Stimulated activated CD8-positive, alpha-beta memory T cell treated with anti-CD3 and anti-CD28 coated beads, Interleukin-12 subunit alpha, Interleukin-12 subunit beta, amount 100 ng/mL, for 1 hour (primary cell): ENCODE results near the gene MT1M.
A peak's percentile ranks its signal among the peaks of the same experiment; 100 is the strongest.
"Not testable (repeated sequence)": the region's sequence is repeated elsewhere in the genome, so short reads cannot be mapped to it uniquely, and the experiment has no call there.

Experiments
- DNase-seq: peaks from one replicate; pipeline ENCODE4 v3.0.0-alpha.2; 2020; ENCODE audit warnings: low read depth

The MT1M gene

DNA sequence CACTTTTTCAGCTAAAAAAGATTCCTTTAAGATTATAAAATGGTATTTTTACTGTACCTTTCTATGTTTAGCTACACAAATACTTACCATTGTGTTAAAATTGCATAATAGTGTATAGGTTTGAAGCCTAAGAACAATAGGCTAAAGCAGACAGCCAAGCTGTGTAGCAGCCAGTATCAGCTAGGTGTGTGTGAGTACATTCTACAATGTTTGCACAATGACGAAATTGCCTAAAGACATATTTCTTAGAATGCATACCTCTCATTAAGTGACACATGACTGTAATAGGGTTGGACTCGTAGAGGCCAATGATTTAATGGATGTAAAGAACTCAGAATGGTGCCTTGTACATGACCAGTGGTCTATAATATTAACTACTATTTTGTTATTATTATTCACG lies 17.4 kb downstream of the MT1M start:
- DNase-seq = no peak

GRCh38 chr16:56651586-56651985 lies 19.1 kb downstream of the MT1M start, which contains the start of gene MT1B:
Gene MT1B (plus strand): TSS chr16:56651886. CDS start chr16:56651954, 68 bp downstream.
- no peak for DNase-seq

- DNase-seq = no peak
These were observed 20.1 kb downstream of the MT1M start for GRCh38 chr16:56652600-56652999.

DNA sequence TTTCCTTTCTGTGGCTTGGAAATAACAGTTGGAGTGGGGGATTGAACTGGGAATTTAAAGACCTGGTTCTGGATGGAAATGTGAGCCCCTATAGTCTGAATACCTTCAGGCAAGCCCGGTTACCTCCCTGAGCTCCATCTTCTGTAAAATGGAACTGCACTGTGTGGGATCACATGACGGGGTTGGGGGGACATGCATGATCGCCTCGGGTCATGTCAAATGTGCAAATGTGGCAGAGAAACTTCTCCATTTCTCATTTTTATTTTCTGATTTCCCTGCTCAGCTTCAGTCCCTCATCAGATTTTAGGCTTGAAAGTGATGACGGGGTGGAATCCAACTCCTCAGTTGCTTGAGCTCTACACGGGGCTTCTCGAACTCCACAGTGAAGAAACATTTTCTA lies 20.8 kb downstream of the MT1M start:
- DNase-seq = no peak

- DNase-seq = peak; percentile 51
These were observed 25.3 kb downstream of the MT1M start, which contains the start of gene MT1F for GRCh38 chr16:56657555-56658326. Gene MT1F (plus strand): TSS chr16:56657959. CDS start chr16:56658059, 100 bp downstream.

DNA sequence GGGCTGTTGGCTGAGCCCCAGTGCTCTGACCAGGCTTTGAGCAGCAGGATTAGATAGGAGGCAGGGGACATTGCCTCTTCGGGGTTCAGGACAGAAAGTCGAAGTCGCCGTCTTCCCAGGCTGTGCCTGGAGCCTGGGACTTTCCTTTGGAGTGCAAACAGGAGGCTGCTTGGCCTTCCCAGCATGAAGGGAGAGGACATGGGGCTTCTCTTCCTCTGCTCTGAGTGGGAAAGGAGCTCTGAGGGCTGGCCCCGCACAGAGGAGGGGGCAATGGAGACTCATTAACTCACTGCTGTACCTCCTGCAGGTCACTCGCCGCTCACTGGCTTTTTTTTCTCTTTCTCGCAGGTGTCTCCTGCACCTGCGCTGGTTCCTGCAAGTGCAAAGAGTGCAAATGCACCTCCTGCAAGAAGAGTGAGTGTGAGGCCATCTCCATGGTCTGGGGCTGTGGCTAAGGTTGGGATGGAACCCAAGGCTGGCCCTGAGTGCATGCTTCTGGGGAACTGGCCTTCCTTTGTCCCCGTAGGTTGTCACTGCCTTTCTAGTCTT lies 25.9 kb downstream of the MT1M start:
- no peak for DNase-seq

GRCh38 chr16:56662357-56663354 lies 30.2 kb downstream of the MT1M start:
- no peak for DNase-seq

GRCh38 chr16:56664506-56664905 lies 32.0 kb downstream of the MT1M start:
- no peak for DNase-seq

DNA sequence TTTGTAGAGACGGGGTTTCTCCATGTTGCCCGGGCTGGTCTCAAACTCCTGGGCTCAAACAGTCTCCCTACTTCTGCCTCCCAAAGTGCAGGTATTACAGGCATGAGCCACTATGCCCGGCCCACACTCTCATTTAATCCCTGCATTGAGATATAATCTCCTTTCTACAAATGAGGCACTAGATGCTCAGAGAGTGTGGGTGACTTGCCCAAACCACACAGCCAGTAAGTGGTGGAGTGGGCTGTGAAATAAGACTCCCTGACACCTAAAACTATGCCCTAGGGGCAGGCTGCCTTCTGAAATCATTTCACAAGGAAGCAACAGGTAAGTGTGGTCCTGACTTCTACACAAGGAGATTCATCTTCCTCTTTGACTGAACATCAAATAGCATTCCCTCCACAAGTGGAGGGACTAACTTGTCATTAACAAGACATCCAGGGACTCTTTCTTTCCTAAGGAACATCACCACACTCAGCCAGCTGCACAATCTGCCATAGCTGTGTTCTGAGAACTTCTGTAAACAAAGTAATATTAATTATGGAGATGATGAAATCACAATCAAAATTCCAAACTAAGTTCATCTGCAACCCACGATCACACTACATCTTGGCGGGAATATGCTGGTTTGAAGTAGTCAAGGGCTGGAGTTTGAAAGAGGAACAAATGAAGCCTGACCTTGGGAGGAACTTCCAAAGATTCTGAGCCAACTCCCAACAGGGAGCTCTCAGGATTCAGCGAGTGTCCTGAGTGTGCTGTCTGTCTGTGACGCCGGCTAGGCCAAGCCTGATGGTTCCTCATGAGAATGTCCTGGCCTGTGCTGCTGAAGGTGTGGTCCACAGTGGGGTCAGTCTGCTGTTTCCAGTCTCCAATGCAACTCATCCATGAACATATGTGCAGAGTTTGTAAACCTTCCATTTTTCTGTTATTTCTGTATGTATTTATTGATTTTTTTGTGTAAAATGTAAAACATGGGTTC lies 33.1 kb downstream of the MT1M start:
- not testable (repeated sequence) for DNase-seq

DNA sequence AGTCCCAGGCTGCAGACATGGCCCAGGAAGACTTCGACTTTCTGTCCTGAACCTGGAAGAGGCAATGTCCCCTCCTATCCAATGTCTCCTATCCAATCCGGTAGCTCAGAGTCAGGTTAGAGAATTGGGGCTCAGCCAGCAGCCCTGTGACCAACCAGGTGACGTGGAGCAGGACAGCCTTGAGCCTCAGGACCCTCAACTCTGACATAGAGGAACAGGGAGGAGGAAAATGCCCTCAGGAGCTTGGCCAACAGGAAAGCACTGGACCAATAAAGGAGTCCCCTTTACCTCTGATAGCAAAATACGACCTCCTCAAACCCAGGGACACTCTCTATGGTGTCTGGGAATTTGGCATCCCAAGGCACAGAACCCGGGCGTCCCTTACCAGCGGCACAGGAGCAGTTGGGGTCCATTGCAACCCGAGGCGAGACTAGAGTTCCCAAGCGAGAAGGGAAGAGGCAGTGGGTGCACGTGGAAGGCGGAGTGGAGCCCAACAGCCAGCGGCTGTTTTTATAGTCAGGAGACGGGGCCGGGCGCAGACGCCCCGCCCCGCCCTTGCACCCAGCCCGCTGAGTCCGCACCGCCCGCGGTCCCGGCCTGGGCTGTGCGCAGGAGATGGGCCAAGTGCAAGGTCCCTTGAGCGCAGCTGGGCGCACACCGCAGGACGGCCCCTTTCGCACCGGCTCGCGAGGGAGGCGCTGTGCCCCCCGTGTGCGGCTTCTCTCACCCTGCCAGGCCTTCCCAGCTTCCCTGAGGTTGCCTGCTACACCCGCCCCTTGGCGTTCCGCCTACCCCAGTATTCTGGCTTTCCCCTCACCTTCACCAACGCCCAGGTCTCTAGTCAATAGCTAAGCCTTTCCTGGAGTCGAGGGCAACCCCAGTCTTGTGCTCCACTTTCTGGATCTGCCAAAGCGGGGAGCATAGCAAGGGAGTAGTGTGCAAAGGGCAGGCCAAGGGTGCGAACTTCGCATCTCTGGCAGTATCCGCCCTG lies 35.4 kb downstream of the MT1M start, which contains the start of gene MT1G:
MT1G (minus strand) TSS at position 485 of the 991 bp plus-strand sequence; CDS start at position 413, 72 bp downstream.
- DNase-seq = no peak

GRCh38 chr16:56669005-56669839 lies 36.8 kb downstream of the MT1M start, which contains the start of gene MT1H:
Gene MT1H (plus strand): TSS chr16:56669814. CDS start chr16:56669885, 71 bp downstream.
- no peak for DNase-seq

DNA sequence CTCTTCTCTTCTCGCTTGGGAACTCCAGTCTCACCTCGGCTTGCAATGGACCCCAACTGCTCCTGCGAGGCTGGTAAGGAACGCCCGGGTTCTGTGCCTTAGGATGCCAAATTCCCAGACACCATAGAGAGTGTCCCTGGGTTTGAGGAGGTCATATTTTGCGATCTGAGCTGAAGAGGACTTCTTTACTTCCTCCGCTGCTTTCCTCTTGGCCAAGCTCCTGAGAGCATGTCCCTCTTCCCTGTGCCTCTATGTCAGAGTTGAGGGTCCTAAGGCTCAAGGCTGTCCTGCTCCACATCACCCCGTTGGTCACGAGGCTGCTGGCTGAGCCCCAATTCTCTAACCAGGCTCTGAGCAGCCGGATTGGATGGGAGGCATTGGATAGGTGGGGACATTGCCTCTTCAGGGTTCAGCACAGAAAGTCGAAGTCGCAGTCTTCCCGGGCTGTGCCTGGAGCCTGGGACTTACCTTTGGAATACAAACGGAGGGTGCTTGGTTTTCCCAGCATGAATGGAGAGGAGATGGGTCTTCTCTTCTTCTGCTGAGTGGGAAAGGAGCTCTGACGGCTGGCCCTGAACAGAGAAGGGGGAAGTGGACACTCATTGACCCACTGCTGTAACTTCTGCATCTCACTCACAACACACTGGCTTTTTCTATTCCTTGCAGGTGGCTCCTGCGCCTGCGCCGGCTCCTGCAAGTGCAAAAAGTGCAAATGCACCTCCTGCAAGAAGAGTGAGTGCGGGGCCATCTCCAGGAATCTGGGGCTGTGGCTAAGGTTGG lies 37.6 kb downstream of the MT1M start:
- DNase-seq = no peak

DNA sequence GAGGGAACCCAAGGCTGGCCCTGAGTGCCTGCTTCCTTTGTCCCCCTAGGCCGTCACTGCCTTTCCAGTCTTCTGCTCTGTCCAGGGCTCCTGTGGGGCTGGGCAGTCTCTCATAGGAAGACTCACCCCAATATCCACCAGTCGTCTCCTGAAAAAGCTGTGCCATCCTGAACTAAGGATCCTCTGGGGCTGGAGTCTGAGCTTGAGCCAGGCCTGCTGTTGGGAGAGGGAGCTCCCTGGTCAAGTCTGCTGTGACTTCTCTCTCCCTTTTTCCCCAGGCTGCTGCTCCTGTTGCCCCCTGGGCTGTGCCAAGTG lies 38.1 kb downstream of the MT1M start:
- no peak for DNase-seq

DNA sequence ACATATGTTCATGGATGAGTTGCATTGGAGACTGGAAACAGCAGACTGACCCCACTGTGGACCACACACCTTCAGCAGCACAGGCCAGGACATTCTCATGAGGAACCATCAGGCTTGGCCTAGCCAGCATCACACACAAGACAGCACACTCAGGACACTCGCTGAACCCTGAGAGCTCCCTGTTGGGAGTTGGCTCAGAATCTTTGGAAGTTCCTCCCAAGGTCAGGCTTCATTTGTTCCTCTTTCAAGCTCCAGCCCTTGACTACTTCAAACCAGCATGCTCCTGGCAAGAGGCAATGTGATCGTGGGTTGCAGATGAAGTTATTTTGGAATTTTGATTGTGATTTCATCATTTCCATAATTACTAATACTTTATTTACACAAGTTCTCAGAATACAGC lies 39.2 kb downstream of the MT1M start:
- not testable (repeated sequence) for DNase-seq

DNA sequence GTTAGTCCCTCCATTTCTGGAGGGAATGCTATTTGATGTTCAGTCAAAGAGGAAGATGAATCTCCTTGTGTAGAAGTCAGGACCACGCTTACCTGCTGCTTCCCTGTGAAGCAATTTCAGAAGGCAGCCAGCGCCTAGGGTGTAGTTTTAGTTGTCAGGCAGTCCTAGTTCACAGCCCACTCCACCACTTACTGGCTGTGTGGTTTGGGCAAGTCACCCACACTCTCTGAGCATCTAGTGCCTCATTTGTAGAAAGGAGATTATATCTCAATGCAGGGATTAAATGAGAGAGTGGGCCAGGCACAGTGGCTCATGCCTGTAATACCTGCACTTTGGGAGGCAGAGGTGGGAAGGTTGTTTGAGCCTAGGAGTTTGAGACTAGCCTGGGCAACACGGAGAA lies 39.7 kb downstream of the MT1M start:
- not testable (repeated sequence) for DNase-seq

DNA sequence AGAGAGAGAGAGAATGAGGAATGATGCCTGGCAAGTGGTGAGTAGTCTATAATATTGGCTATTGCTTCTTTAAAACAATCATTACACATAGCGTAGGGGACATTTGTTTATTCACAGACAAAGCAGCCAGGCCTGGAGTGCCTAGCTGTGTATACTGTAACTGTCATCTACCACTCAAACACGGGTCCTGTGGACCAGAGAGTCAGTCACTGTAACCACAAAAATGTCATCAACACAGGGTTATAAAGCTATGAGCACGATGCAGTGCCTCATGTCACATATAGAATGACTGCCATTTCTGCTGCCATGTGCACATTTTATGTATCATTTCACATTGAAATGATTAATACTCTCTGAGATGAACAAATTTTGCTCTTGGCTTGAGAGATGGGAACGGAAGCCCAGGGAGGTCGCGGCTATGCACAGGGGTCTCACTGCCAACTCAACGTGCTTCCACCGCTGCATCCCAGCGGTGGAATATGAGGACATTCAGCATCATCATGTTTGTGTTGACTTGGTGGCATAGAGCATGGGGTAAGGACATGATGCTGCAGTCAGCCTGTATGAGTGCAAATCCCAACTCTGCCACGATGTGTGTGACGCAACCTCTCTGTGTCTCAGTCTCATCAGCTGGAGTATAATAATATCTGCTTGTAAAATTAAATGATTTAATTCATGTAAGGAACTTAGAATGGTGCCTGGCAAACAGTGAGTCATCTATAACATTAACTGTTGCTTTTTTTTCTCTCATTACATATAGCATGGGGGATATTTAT lies 40.5 kb downstream of the MT1M start:
- no peak for DNase-seq

DNA sequence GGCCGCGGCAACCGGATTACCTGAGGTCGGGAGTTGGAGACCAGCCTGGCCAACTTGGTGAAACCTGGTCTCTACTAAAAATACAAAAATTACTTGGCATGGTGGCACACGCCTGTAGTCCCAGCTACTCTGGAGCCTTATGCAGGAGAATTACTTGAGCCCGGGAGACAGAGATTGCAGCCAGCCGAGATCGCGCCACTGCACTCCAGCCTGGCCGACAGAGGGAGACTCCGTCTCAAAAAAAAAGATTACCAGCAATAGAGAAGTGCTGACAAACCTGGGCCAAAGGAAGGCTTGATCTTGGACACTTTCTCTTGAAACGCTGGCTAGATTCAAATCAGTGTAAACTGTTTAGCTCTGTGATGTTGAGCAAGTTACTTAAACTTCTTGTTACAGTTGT lies 41.5 kb downstream of the MT1M start:
- no peak for DNase-seq
